ENCODE measurements around the gene ZBTB1. TPM values are rescaled to one million over a fixed set of nuclear protein-coding genes. Genes with fewer than 3 reads are reported as not detected.

Gene ZBTB1
- total and polyA plus RNA-seq, 10 of the 15 experiments (the other 5 are each of a cell fraction or from before 2014, with no cell fraction given) = 12.3 to 127 (median 40.0) TPM

DNA sequence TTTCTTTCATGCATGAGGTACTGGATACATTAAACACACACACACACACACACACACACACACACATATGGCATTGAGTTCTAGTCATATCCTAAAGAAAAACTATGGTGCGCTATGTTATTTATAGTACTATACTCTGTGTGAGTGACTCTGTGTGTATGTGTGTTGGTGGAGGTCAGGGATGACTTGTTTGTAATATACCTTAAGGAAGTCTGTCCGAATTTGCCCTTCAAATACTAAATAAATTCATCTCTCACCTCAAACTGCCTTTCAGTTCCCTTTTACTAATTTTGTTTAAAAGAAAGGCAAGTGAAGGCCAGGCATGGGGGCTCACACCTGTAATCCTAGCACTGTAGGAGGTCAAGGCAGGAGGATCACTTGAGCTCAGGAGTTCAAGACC, 41.4 kb upstream of the ZBTB1 start (continued):
- no peak for TF ChIP-seq RCOR1 (conservative IDR thresholded peaks at IDR 0.05; ENCODE audit: low read depth, low read length)
- TF ChIP-seq RAD51 (IDR thresholded peaks at IDR 0.05) = no peak
- TF ChIP-seq PAX5 (IDR thresholded peaks at IDR 0.05; ENCODE audit: borderline replicate concordance, low read depth, low read length) = no peak
- no peak for TF ChIP-seq SRF (IDR thresholded peaks at IDR 0.05; ENCODE audit: low read depth in 2 of 2, low read length in 2 of 2)
- peak; percentile 41; the same call in 1 of the 2 replicates for TF ChIP-seq JUNB (IDR thresholded peaks at IDR 0.05)
- no peak for TF ChIP-seq STAT1 (conservative IDR thresholded peaks at IDR 0.05)
- peak; percentile 61; the same call in 1 of the 2 replicates for TF ChIP-seq FOXM1 (IDR thresholded peaks at IDR 0.05; ENCODE audit: low read depth, low read length)
- no peak for TF ChIP-seq SMARCA5 (IDR thresholded peaks at IDR 0.05)
- no peak for TF ChIP-seq TAF1 (IDR thresholded peaks at IDR 0.05; ENCODE audit: borderline replicate concordance, low read depth, low read length)
- TF ChIP-seq SUPT20H (IDR thresholded peaks at IDR 0.05; ENCODE audit: borderline replicate concordance, control insufficient read depth, low read depth, low read length) = no peak
- peak; percentile 56; the same call in 1 of the 2 replicates for TF ChIP-seq NFIC (IDR thresholded peaks at IDR 0.05; ENCODE audit: low read depth, low read length)
- TF ChIP-seq EGR1 (IDR thresholded peaks at IDR 0.05; ENCODE audit: borderline replicate concordance in 1 of 2, low read depth in 2 of 2, low read length in 2 of 2) = no peak
- TF ChIP-seq HDAC6 (IDR thresholded peaks at IDR 0.05; ENCODE audit: unreplicated experiment) = no peak
- TF ChIP-seq BCL11A (IDR thresholded peaks at IDR 0.05; ENCODE audit: low read depth, low read length) = 0 out of 2 replicates have a peak, but pooled peaks have one; percentile 11
- TF ChIP-seq RELA (IDR thresholded peaks at IDR 0.05; ENCODE audit: borderline replicate concordance, partially characterized antibody) = no peak
- no peak for TF ChIP-seq SUZ12 (IDR thresholded peaks at IDR 0.05; ENCODE audit: unreplicated experiment)
- no peak for TF ChIP-seq STAT3 (IDR thresholded peaks at IDR 0.05; ENCODE audit: low read depth, low read length)
- no peak for TF ChIP-seq WRNIP1 (IDR thresholded peaks at IDR 0.05; ENCODE audit: borderline replicate concordance, low read depth, low read length)
- no peak for TF ChIP-seq NBN (IDR thresholded peaks at IDR 0.05)
- TF ChIP-seq SKIL (IDR thresholded peaks at IDR 0.05; ENCODE audit: low read depth, poor library complexity, severe bottlenecking) = no peak
- no peak for TF ChIP-seq E2F8 (IDR thresholded peaks at IDR 0.05; ENCODE audit: low read depth, partially characterized antibody)
- TF ChIP-seq CREB1 (IDR thresholded peaks at IDR 0.05; ENCODE audit: low read depth) = no peak
- no peak for TF ChIP-seq KDM1A (IDR thresholded peaks at IDR 0.05; ENCODE audit: borderline replicate concordance)
- peak; percentile 67 for TF ChIP-seq NR2F1 (conservative IDR thresholded peaks at IDR 0.05)
- TF ChIP-seq ATF3 (IDR thresholded peaks at IDR 0.05; ENCODE audit: borderline replicate concordance, extremely low read depth, low read depth, low read length) = no peak
- no peak for TF ChIP-seq POU2F2 (IDR thresholded peaks at IDR 0.05; ENCODE audit: borderline replicate concordance, low read depth, low read length)
- TF ChIP-seq ASH2L (IDR thresholded peaks at IDR 0.05; ENCODE audit: borderline replicate concordance, low read depth) = no peak
- TF ChIP-seq TCF3 (IDR thresholded peaks at IDR 0.05; ENCODE audit: borderline replicate concordance, insufficient read depth, low read depth, low read length) = no peak
- TF ChIP-seq ETV6 (conservative IDR thresholded peaks at IDR 0.05 in 1 of 2, IDR thresholded peaks at IDR 0.05 in 1 of 2; ENCODE audit: borderline replicate concordance in 1 of 2, low read depth in 1 of 2) = no peak

Data from GM12878 (cell line).